ENCODE measurements around the gene DCAF5. TPM values are rescaled to one million over a fixed set of nuclear protein-coding genes. Genes with fewer than 3 reads are reported as not detected.

DCAF5 gene
- total RNA-seq, 1 experiment from 2014 or later, result 5.3 TPM

DNA sequence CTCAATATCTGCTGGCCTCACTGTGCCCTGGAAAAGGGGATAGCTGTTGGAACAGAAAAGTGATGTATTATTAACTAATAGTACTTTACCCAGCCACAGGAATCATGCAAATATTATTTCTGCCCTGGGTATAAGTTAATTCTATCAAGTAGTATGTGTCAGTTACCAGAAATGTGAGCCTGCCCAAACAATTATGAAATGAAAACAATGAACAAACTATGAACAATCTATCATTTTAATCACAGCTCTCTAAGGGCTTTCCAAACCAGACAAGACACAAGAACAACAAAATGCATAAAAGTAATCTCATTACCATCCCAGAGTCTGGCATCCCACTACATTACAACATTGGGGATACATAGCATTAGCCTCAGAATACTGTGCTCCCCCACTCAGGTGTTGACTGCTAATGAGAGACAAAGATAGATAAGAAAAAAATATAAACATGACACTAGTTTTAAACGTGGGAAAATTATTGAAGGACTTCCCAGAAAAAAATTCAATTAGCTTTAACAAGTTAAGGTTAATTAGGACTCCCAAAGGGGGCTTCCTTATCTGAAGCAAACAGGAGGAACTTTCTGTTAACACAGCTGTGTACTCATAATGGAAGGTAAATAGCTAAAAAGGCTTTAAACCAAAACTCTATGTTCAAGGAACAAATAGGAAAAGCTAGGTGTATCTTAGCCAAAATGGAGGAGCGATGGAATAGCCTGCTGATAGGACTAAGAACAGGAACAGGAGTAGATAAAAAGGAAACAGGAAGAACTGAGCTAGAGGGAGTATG, 3.3 kb downstream of the DCAF5 start:
- DNase-seq (ENCODE audit: low spot score), result no peak

DNA sequence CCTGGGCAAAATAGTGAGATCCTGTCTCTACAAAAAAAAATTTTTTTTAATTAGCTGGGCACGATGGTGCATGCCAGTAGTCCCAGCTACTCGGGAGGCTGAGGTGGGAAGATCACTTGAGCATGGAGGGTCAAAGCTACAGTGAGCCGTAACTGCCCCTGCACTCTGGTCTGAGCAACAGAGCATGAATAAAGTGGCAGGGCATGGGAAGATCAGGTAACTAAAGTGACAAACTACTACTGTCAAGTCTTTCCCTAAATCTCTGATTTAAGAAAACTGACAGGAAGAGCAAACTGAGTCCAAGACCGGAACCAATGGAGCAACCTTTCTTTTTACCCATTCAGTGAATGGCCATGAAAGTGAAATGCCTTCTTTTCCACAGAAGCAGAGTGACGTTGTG, 10.8 kb downstream of the DCAF5 start:
- DNase-seq (ENCODE audit: low spot score), result no peak

DNA sequence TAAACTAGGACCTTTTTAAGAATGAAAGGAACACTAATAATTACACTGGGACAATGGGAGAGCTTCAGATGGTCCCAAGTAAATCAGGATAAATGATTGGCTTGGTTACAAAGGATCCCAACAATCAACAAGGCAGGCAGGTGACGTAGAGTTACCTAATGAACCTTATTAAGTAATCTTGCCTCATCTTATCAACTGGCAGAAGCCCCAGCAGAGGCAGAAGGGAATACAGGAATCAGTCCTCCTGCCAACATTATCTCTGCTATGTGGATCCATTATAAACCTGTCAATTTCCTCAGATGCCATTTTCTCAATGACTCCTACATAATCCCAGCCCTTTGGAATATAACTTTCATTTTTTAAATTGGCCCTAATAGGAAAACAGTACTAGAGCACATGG, 11.4 kb downstream of the DCAF5 start:
- DNase-seq (ENCODE audit: low spot score), result no peak

DNA sequence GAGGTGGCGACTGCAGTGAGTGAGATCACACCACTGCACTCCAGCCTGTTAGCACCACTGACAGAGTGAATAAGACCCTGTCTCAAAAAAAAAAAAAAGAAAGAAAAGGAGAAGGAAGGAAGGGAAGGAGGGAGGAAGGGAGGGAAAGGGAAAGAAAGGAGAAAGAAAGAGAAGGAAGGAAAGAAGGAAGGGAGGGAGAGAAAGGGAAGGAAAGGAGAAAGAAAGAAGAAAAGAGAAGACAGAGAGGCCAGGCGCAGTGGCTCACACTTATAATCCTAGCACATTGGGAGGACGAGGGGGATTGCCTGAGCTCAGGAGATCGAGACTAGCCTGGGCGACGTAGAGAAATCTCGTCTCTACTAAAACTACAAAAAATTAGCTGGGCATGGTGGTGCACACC, 13.2 kb downstream of the DCAF5 start:
- DNase-seq (ENCODE audit: low spot score), result no peak

- DNase-seq (ENCODE audit: low spot score), result no peak
Measured at GRCh38 chr14:69137843-69138535, 14.9 kb downstream of the DCAF5 start.

DNA sequence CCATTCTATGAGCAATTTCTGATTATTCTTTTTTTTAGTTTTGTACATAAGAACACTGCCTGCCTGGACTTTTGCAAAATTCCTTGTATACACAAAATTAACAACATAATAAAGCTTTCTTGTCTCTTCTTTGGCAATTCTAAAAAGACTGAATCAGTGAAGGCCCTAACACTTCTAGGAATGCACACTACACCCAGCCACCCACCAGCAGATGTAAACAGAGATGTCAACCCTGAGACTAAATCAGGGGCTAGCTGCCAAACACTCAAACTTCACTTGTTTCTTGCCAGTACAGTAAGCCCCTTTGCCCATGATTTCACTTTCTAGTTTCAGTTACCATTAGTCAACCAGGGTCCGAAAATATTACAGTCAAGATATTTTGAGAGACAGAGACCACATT, 15.5 kb downstream of the DCAF5 start:
- DNase-seq (ENCODE audit: low spot score), result no peak

DNA sequence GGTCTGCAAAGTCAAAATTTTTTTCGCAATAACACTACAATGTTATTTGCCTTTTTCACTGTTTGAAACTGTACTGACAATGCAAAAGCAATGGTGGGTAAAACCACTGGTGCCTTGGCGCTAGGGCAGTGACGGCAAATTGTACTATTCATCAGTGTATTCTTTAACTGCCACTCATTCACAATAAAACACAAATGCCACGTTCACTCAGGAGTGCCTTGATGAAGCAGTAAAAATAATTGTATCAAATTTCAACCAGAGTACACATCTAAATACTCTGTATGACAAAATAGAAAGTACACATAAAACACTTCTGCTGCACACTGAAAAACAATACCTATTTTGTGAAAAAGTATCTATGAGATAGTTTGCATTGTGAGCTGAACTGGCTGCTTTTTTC, 17.8 kb downstream of the DCAF5 start:
- no peak for DNase-seq (ENCODE audit: low spot score)

GRCh38 chr14:69133206-69134125, 19.5 kb downstream of the DCAF5 start:
- DNase-seq (ENCODE audit: low spot score), result no peak

- DNase-seq (ENCODE audit: low spot score), result no peak
Measured at GRCh38 chr14:69132513-69133181, 20.3 kb downstream of the DCAF5 start.

GRCh38 chr14:69131176-69131575, 21.7 kb downstream of the DCAF5 start:
- no peak for DNase-seq (ENCODE audit: low spot score)

GRCh38 chr14:69129264-69129880, 23.5 kb downstream of the DCAF5 start:
- peak; percentile 76 for DNase-seq (ENCODE audit: low spot score)

DNA sequence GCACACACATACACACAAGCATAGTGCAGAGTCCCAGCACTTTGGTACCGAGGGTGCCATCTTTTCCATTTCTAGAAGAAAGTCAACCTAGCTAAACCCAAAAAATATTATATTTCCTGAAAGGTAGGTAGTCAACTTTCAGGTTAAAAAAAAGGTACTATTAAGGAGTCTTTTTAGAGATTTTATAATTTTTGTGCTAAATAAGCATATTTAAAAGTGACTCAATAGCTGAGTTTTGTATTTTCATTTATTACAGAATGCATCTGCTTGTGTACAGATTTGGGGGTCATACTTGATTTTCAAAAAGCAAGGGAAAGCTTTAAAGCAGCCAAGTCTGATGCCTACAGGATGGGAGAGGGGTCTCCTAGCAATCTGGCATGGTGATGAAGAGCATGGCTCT, 34.6 kb downstream of the DCAF5 start:
- DNase-seq (ENCODE audit: low spot score), result no peak

GRCh38 chr14:69117020-69117767, 35.7 kb downstream of the DCAF5 start:
- no peak for DNase-seq (ENCODE audit: low spot score)

DNA sequence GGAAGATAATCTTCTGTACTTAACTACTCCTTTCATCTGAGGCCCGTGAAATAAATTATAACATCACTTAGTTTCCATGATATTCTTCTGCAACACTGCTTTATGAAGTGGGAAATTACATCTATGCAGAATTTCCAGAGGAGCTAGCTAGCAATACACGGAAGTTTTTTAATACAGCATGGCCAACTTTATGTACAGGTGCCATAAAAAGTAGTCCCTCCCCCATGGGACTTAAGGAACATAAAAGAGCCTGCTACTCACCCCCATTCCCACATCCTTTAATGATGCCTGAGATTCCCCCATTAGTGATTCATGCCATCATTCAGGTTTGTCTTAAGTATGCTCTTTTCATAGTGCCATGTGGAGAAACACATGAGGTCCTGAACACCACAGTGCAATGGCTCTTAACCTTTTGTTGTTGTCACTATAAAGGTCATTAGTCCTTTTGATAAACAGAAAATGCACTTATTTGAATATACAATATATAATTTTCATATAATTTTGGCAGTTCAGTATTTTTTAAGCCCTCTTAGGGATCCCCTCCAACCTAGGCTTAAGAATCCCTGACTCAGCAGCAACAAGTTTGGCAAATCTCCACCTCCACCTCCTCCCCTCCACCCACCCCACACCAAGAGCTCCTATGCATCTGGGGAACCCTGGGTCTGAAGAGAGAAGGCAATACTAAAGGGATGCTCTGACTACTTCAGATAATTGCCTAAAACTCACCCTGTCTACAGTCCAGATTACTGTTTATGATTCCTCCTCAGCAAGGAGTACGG, 37.3 kb downstream of the DCAF5 start:
- no peak for DNase-seq (ENCODE audit: low spot score)

DNA sequence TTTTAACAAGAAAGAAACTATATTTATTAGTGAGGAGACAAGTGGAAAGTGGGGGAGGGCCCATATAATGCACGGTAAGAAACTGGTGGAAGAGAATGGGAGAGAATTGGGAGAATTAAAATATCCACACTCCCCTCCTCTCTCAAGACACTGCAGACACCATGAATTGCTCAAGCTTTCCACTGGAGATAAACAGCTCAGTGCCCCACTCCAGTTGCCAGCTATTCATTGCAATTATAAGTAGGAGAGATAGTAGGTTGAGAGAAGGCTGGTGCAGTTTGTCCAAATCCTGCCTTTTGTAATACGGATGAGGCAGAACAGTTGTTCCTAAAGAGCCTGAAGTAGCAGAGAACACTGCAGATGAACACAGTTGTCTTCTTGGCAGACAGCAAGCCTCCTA, 38.2 kb downstream of the DCAF5 start:
- DNase-seq (ENCODE audit: low spot score), result no peak

- DNase-seq (ENCODE audit: low spot score), result no peak
Measured at GRCh38 chr14:69108358-69108757, 44.6 kb downstream of the DCAF5 start.

DNA sequence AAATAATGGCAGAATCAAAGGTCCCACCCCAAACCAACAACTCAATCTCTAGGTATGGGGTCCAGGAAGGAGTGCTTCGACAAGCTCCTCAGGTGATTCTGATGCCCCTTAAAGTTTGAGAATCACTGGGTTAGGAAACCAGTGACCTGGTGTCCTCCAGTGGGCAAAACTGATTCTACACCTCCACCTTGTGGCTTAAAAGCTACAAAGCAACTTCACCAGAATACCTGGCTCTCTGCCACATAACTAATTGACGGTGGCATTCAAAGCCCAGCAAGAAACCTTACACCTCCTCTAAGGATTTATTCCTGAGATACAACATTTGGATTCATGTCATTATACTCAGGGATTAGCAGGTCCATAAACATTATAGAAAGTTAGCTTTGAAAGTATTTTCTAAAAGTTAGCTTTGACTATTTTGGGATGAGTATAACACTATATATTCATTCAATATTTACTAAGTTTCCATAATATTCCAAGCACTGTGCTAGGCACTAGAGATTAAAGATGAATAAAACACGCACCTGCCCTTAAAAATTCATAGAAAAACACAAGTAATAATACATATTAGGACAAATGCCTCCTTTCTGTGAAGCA, 45.4 kb downstream of the DCAF5 start:
- peak; percentile 63 for DNase-seq (ENCODE audit: low spot score)

DNA sequence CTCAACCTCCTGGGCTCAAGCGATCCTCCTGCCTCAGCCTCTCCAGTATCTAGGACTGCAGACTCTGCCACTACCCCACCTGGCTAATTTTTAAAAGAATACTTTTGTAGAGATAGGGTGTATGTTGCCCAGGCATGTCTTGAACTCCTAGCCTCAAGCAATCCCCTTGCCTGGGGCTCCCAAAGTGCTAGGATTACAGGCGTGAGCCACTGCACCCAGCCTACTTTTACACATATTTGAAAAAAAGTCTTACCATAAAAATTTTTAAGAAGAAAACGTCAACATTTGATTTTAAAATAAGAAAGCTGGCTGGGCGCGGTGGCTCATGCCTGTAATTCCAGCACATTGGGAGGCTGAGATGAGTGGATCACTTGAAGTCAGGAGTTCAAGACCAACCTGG, 46.5 kb downstream of the DCAF5 start:
- no peak for DNase-seq (ENCODE audit: low spot score)

GRCh38 chr14:69105326-69105725, 47.6 kb downstream of the DCAF5 start:
- no peak for DNase-seq (ENCODE audit: low spot score)
